GM23338 (cell line): ENCODE results near the gene RHOF. TPM values are rescaled to one million over a fixed set of nuclear protein-coding genes. Genes with fewer than 3 reads are reported as not detected.

Experiments used
- ATAC-seq: fragments of 200-7000 bp; cut with Tn5 transposase; 3 replicates; pipeline ENCODE4 v1.9.1; 2020
- DNase-seq: peaks from one replicate; pipeline ENCODE4 v3.0.0-alpha.2; 2015; ENCODE audit warnings: low spot score
- H2AFZ ChIP-seq: fragments of 200-600 bp; sonication (generic); 2 replicates; pipeline ENCODE4 v1.8.0; 2016; ENCODE audit warnings: antibody characterized with exemption, mild to moderate bottlenecking, moderate library complexity
- H3F3A ChIP-seq: fragments of 200-600 bp; sonication (generic); replicated peaks from 2 replicates; pipeline ENCODE4 v1.8.0; 2017; ENCODE audit warnings: antibody characterized with exemption, mixed run types, low read depth
- H3K27ac ChIP-seq: fragments of 200-600 bp; sonication (generic); 2 replicates; pipeline ENCODE4 v1.6.1; 2016; ENCODE audit warnings: low read depth
- H3K27me3 ChIP-seq: fragments of 200-600 bp; sonication (generic); 2 replicates; pipeline ENCODE4 v1.8.0; 2016; ENCODE audit warnings: mild to moderate bottlenecking, mixed run types, moderate library complexity; ENCODE audit not compliant: insufficient read depth
- H3K36me3 ChIP-seq: fragments of 200-600 bp; sonication (generic); 2 replicates; pipeline ENCODE4 v1.8.0; 2016; ENCODE audit warnings: mild to moderate bottlenecking; ENCODE audit not compliant: insufficient read depth
- H3K4me1 ChIP-seq: fragments of 200-600 bp; sonication (generic); 2 replicates; pipeline ENCODE4 v1.8.0; 2016; ENCODE audit warnings: mild to moderate bottlenecking, moderate library complexity; ENCODE audit not compliant: insufficient read depth
- H3K4me2 ChIP-seq: fragments of 200-600 bp; sonication (generic); 2 replicates; pipeline ENCODE4 v1.7.1; 2017; ENCODE audit warnings: mixed run types
- H3K4me3 ChIP-seq: fragments of 200-600 bp; sonication (generic); 2 replicates; pipeline ENCODE4 v1.6.1; 2016; ENCODE audit warnings: mixed run types
- H3K79me2 ChIP-seq: fragments of 200-600 bp; sonication (generic); replicated peaks from 2 replicates; pipeline ENCODE4 v1.8.0; 2017; ENCODE audit warnings: mild to moderate bottlenecking; ENCODE audit not compliant: insufficient read depth
- H3K9me2 ChIP-seq: fragments of 200-600 bp; sonication (generic); 2 replicates; pipeline ENCODE4 v1.8.0; 2017; ENCODE audit not compliant: insufficient read depth
- H4K20me1 ChIP-seq: fragments of 200-600 bp; sonication (generic); replicated peaks from 2 replicates; pipeline ENCODE4 v1.8.0; 2017; ENCODE audit warnings: mild to moderate bottlenecking; ENCODE audit not compliant: insufficient read depth
- H3K27ac Mint-ChIP-seq: 2 replicates; pipeline ENCODE4 v1.8.0; 2020; ENCODE audit warnings: inconsistent platforms, mild to moderate bottlenecking, moderate library complexity, mixed read lengths
- H3K27me3 Mint-ChIP-seq: 3 replicates; pipeline ENCODE4 v1.8.0; 2022; ENCODE audit warnings: low read depth, mild to moderate bottlenecking, moderate library complexity, mixed read lengths, inconsistent platforms; ENCODE audit not compliant: insufficient read depth, poor library complexity
- H3K36me3 Mint-ChIP-seq: 3 replicates; pipeline ENCODE4 v1.8.0; 2021; ENCODE audit warnings: low read depth, mild to moderate bottlenecking, inconsistent platforms, moderate library complexity, mixed read lengths
- H3K4me1 Mint-ChIP-seq: 3 replicates; pipeline ENCODE4 v1.8.0; 2020; ENCODE audit warnings: mild to moderate bottlenecking, inconsistent platforms, mixed read lengths
- H3K4me3 Mint-ChIP-seq: 3 replicates; pipeline ENCODE4 v1.8.0; 2021; ENCODE audit warnings: moderate library complexity, mild to moderate bottlenecking, inconsistent platforms, mixed read lengths
- H3K9me3 Mint-ChIP-seq: 3 replicates; pipeline ENCODE4 v1.8.0; 2020; ENCODE audit warnings: moderate library complexity, mild to moderate bottlenecking, inconsistent platforms, mixed read lengths
- CREB1 ChIP-seq: fragments of 250-450 bp; sonication (Bioruptor Pico); IDR thresholded peaks from 2 replicates; pipeline ENCODE4 v1.5.0; 2020; ENCODE audit warnings: low read depth, mild to moderate bottlenecking, moderate library complexity
- CTCF ChIP-seq, 2 experiments: fragments of 200-600 bp in 1 of 2; sonication (generic) in 1 of 2; conservative IDR thresholded peaks; 2 replicates each; pipeline versions ENCODE4 v1.5.1 to v1.6.1; 2016 to 2017; ENCODE audit warnings: antibody characterized with exemption in 2 of 2, low read depth in 2 of 2, mild to moderate bottlenecking in 2 of 2, moderate library complexity in 1 of 2
- ETS1 ChIP-seq: IDR thresholded peaks from 2 replicates; pipeline ENCODE4 v1.6.1; 2016; ENCODE audit warnings: antibody characterized with exemption
- EZH2 ChIP-seq: fragments of 200-600 bp; sonication (generic); IDR thresholded peaks from one replicate; pipeline ENCODE4 v1.8.0; 2017; ENCODE audit warnings: antibody characterized with exemption, mild to moderate bottlenecking, low read depth; ENCODE audit not compliant: unreplicated experiment
- EZH2phosphoT487 ChIP-seq: fragments of 200-600 bp; sonication (generic); IDR thresholded peaks from one replicate; pipeline ENCODE4 v1.8.1; 2018; ENCODE audit warnings: antibody characterized with exemption; ENCODE audit not compliant: unreplicated experiment
- JUNB ChIP-seq: IDR thresholded peaks from one replicate; pipeline ENCODE4 v1.6.1; 2016; ENCODE audit warnings: antibody characterized with exemption; ENCODE audit not compliant: unreplicated experiment
- NANOG ChIP-seq: IDR thresholded peaks from 2 replicates; pipeline ENCODE4 v1.6.1; 2016; ENCODE audit warnings: antibody characterized with exemption, borderline replicate concordance
- POLR2AphosphoS5 ChIP-seq: IDR thresholded peaks from 2 replicates; pipeline ENCODE4 v1.6.1; 2016; ENCODE audit warnings: antibody characterized with exemption, low read depth
- REST ChIP-seq: IDR thresholded peaks from one replicate; pipeline ENCODE4 v1.6.1; 2018; ENCODE audit warnings: antibody characterized with exemption; ENCODE audit not compliant: unreplicated experiment
- STAT1 ChIP-seq: IDR thresholded peaks from one replicate; pipeline ENCODE4 v1.6.1; 2016; ENCODE audit warnings: antibody characterized with exemption; ENCODE audit not compliant: unreplicated experiment
- ZNF114 ChIP-seq: fragments of 250-450 bp; sonication (Bioruptor Pico); IDR thresholded peaks from 2 replicates; pipeline ENCODE4 v1.5.0; 2020; ENCODE audit warnings: mild to moderate bottlenecking, moderate library complexity
- ZNF331 ChIP-seq: fragments of 250-450 bp; sonication (Bioruptor Pico); IDR thresholded peaks from 2 replicates; pipeline ENCODE4 v1.5.0; 2020; ENCODE audit warnings: low read depth, mild to moderate bottlenecking, moderate library complexity
- ZNF462 ChIP-seq: fragments of 250-450 bp; sonication (Bioruptor Pico); IDR thresholded peaks from 2 replicates; pipeline ENCODE4 v1.5.0; 2020; ENCODE audit warnings: mild to moderate bottlenecking, moderate library complexity
- polyA plus RNA-seq: library from polyadenylated mRNA; unstranded; fragments of >200 nt; fragmentation: Nextera tagmentation; extraction: Ambion mirVana; gene quantifications from 2 replicates; pipeline ENCODE4 v1.2.1, GENCODE V29; 2016
- total RNA-seq: library from RNA; depleted of rRNA; stranded (reverse); fragments of >200 nt; shearing (Covaris generic); gene quantifications from 2 replicates; pipeline ENCODE4 v1.2.3, GENCODE V29; 2014

RHOF gene
- total and polyA plus RNA-seq, 2 experiments from 2014 or later = 10.5 to 53.4 TPM

- ATAC-seq (no peak), DNase-seq (no peak)
- peaks cover 4% of the 10 kb centered on the region; the same call in 1 of the 2 replicates for H3F3A ChIP-seq
- H2AFZ ChIP-seq = no peak overlapping the region
- H3K27ac ChIP-seq = peak overlapping the region; percentile 66; the same call in 1 of the 2 replicates
- Mint-ChIP-seq H3K27me3 (peaks cover under 1% of the 10 kb centered on the region), H3K27ac (peak overlapping the region; percentile 44; the same call in 1 of the 2 replicates), H3K4me3 (no peak overlapping the region), H3K9me3 (no peaks in the 10 kb centered on the region), H3K4me1 (peaks cover 28% of the 10 kb centered on the region), H3K36me3 (peaks cover 4% of the 10 kb centered on the region; the same call in 2 of the 3 replicates)
- no peaks in the 10 kb centered on the region for H3K79me2 ChIP-seq
- H3K4me1 ChIP-seq = peaks cover 22% of the 10 kb centered on the region
- H4K20me1 ChIP-seq = no peaks in the 10 kb centered on the region
- H3K9me2 ChIP-seq = no peaks in the 10 kb centered on the region
- TF ChIP-seq EZH2 (no peak), CREB1 (CRISPR knock-in tag) (no peak), REST (no peak), NANOG (no peak), ZNF114 (CRISPR knock-in tag) (no peak), POLR2AphosphoS5 (no peak), STAT1 (no peak), ETS1 (no peak), JUNB (no peak), ZNF462 (no peak), ZNF331 (CRISPR knock-in tag) (no peak), CTCF (conservative IDR thresholded peaks at IDR 0.05; ENCODE audit: low read depth in 2 of 2) (no peak), EZH2phosphoT487 (no peak)
- no peak overlapping the region for H3K4me3 ChIP-seq
- no peaks in the 10 kb centered on the region for H3K27me3 ChIP-seq
- no peak overlapping the region for H3K4me2 ChIP-seq
- no peaks in the 10 kb centered on the region for H3K36me3 ChIP-seq
Measured at GRCh38 chr12:121770813-121771625, 22.5 kb downstream of the RHOF start.
